ENCODE results near the gene MYL12B.

DNA sequence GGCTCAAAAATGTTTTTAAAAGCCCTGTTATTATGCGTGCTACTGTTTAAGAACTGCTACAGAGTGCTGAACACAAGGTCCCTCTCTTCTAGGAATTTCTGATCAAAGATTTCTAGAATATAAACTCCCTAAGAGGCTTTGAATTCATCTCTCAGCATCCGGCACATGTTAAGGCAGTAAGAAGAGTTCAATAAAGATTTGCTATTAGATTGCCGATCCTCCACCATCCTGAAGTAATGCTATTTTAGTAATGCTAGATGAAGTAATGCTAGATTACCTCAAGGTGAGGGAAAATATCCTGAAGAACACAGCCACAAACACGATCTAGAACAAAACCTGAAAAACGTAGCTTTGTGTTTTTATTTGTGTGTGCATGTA lies 949 bp upstream of the MYL12B start:
- TF ChIP-seq EZH2phosphoT487 (IDR thresholded peaks at IDR 0.05; ENCODE audit: low read length), result no peak
- TF ChIP-seq, protein P1, sequence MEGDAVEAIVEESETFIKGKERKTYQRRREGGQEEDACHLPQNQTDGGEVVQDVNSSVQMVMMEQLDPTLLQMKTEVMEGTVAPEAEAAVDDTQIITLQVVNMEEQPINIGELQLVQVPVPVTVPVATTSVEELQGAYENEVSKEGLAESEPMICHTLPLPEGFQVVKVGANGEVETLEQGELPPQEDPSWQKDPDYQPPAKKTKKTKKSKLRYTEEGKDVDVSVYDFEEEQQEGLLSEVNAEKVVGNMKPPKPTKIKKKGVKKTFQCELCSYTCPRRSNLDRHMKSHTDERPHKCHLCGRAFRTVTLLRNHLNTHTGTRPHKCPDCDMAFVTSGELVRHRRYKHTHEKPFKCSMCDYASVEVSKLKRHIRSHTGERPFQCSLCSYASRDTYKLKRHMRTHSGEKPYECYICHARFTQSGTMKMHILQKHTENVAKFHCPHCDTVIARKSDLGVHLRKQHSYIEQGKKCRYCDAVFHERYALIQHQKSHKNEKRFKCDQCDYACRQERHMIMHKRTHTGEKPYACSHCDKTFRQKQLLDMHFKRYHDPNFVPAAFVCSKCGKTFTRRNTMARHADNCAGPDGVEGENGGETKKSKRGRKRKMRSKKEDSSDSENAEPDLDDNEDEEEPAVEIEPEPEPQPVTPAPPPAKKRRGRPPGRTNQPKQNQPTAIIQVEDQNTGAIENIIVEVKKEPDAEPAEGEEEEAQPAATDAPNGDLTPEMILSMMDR (IDR thresholded peaks at IDR 0.05; ENCODE audit: low read length), result no peak
- TF ChIP-seq EZH2 (optimal IDR thresholded peaks at IDR 0.05; ENCODE audit: low read depth, low read length), result no peak

Data from MM.1S (cell line).